Endodermal cell (in vitro differentiated cells): ENCODE results near the gene TTC16. TPM values are rescaled to one million over a fixed set of nuclear protein-coding genes. Genes with fewer than 3 reads are reported as not detected.

ENCODE experiments used
- DNase-seq: peaks from one replicate; pipeline ENCODE4 v3.0.0-alpha.2; 2017
- H3K27ac ChIP-seq: 2 replicates; pipeline ENCODE4 v1.5.1; 2013; ENCODE audit warnings: mild to moderate bottlenecking, low read depth, low read length, moderate library complexity
- H3K27me3 ChIP-seq: 2 replicates; pipeline ENCODE4 v1.6.1; 2013; ENCODE audit warnings: mild to moderate bottlenecking, low read length, moderate library complexity; ENCODE audit not compliant: insufficient read depth, control insufficient read depth, poor library complexity, severe bottlenecking
- H3K36me3 ChIP-seq: 2 replicates; pipeline ENCODE4 v1.7.0; 2013; ENCODE audit warnings: mild to moderate bottlenecking, low read length, moderate library complexity; ENCODE audit not compliant: control insufficient read depth, insufficient read depth
- H3K4me1 ChIP-seq: one replicate; pipeline ENCODE4 v1.7.0; 2013; ENCODE audit warnings: low read length; ENCODE audit not compliant: control insufficient read depth, insufficient read depth
- H3K4me3 ChIP-seq: 2 replicates; pipeline ENCODE4 v1.5.1; 2013; ENCODE audit warnings: mild to moderate bottlenecking, low read length, moderate library complexity
- H3K9ac ChIP-seq: 2 replicates; pipeline ENCODE4 v1.6.1; 2013; ENCODE audit warnings: mild to moderate bottlenecking, low read length, moderate library complexity; ENCODE audit not compliant: poor library complexity, severe bottlenecking; ENCODE audit errors: extremely low read depth
- H3K9me3 ChIP-seq: 2 replicates; pipeline ENCODE4 v1.6.1; 2013; ENCODE audit warnings: mild to moderate bottlenecking, low read length, moderate library complexity; ENCODE audit not compliant: control insufficient read depth
- H3K27ac Mint-ChIP-seq: 2 replicates; pipeline ENCODE4 v1.8.0; 2020; ENCODE audit warnings: mixed read lengths
- H3K27me3 Mint-ChIP-seq: 2 replicates; pipeline ENCODE4 v1.8.0; 2021; ENCODE audit warnings: mild to moderate bottlenecking, mixed read lengths; ENCODE audit not compliant: insufficient read depth
- H3K36me3 Mint-ChIP-seq: 2 replicates; pipeline ENCODE4 v1.8.0; 2020; ENCODE audit warnings: low read depth, mixed read lengths
- H3K4me1 Mint-ChIP-seq: 2 replicates; pipeline ENCODE4 v1.8.0; 2020; ENCODE audit warnings: mixed read lengths
- H3K4me3 Mint-ChIP-seq: 2 replicates; pipeline ENCODE4 v1.8.0; 2020; ENCODE audit warnings: mild to moderate bottlenecking, moderate library complexity, mixed read lengths
- H3K9me3 Mint-ChIP-seq: 2 replicates; pipeline ENCODE4 v1.8.0; 2020; ENCODE audit warnings: mild to moderate bottlenecking, mixed read lengths
- CTCF ChIP-seq: fragments of 200-600 bp; sonication (generic); conservative IDR thresholded peaks from 2 replicates; pipeline ENCODE4 v1.5.0; 2021; ENCODE audit warnings: antibody characterized with exemption, mild to moderate bottlenecking
- WGBS, 2 experiments: methylation state at CpG; one replicate each; pipeline versions ENCODE4 v1.1.5 to v1.1.7; 2013; ENCODE audit warnings: missing lambda C conversion rate in 2 of 2, mixed read lengths in 1 of 2; ENCODE audit not compliant: insufficient coverage in 1 of 2, insufficient read length in 1 of 2; 5-methylcytosine and 5-hydroxymethylcytosine counted together
- total RNA-seq, 2 donors: library from RNA; stranded (reverse); fragmentation: NEBNext Ultra II Directional in 1 of 2; extraction: Animal tissue kit (Norgen Biotek cat#: 25700) in 1 of 2; gene quantifications; 2 replicates in 1 of 2; 3 replicates in 1 of 2; pipeline ENCODE4 v1.2.1, GENCODE V29; 2021

TTC16 gene
- total RNA-seq, 2 donors from 2014 or later: not detected

GRCh38 chr9:127692071-127692470 lies 23.8 kb upstream of the TTC16 start:
- H3K4me1 Mint-ChIP-seq: no peaks in the 10 kb centered on the region
- H3K36me3 Mint-ChIP-seq: peaks cover 27% of the 10 kb centered on the region
- Histone ChIP-seq H3K4me3 (no peak overlapping the region), H3K9me3 (no peaks in the 10 kb centered on the region), H3K4me1 (no peaks in the 10 kb centered on the region), H3K27me3 (no peaks in the 10 kb centered on the region), H3K9ac (no peak overlapping the region), H3K36me3 (no peaks in the 10 kb centered on the region), H3K27ac (no peak overlapping the region)
- no peak for DNase-seq
- no peaks in the 10 kb centered on the region for H3K9me3 Mint-ChIP-seq
- no peaks in the 10 kb centered on the region for H3K27me3 Mint-ChIP-seq
- H3K4me3 Mint-ChIP-seq: no peak overlapping the region
- WGBS, 2 experiments: 90 to 91% methylated on average over 14 to 20 of the region's 20 CpGs
- no peak overlapping the region for H3K27ac Mint-ChIP-seq
- no peak for TF ChIP-seq CTCF

GRCh38 chr9:127693143-127693542 lies 22.7 kb upstream of the TTC16 start:
- 90 to 93% methylated on average over 9 to 10 of the region's 10 CpGs for WGBS, 2 experiments
- Mint-ChIP-seq H3K4me1 (no peaks in the 10 kb centered on the region), H3K36me3 (peaks cover 25% of the 10 kb centered on the region), H3K9me3 (no peaks in the 10 kb centered on the region), H3K27me3 (no peaks in the 10 kb centered on the region), H3K4me3 (no peak overlapping the region), H3K27ac (no peak overlapping the region)
- H3K36me3 ChIP-seq: no peaks in the 10 kb centered on the region
- DNase-seq: no peak
- H3K4me1 ChIP-seq: no peaks in the 10 kb centered on the region
- no peak overlapping the region for H3K9ac ChIP-seq
- H3K9me3 ChIP-seq: no peaks in the 10 kb centered on the region
- no peak overlapping the region for H3K27ac ChIP-seq
- H3K27me3 ChIP-seq: no peaks in the 10 kb centered on the region
- H3K4me3 ChIP-seq: no peak overlapping the region
- no peak for TF ChIP-seq CTCF

- H3K4me3 Mint-ChIP-seq: no peak overlapping the region
- 93 to 96% methylated on average over 4 of the region's 4 CpGs for WGBS, 2 experiments
- H3K36me3 Mint-ChIP-seq: peaks cover 20% of the 10 kb centered on the region
- Histone ChIP-seq H3K9me3 (no peaks in the 10 kb centered on the region), H3K36me3 (no peaks in the 10 kb centered on the region), H3K27ac (no peak overlapping the region), H3K9ac (no peak overlapping the region), H3K27me3 (no peaks in the 10 kb centered on the region), H3K4me3 (no peak overlapping the region), H3K4me1 (no peaks in the 10 kb centered on the region)
- no peaks in the 10 kb centered on the region for H3K9me3 Mint-ChIP-seq
- no peaks in the 10 kb centered on the region for H3K27me3 Mint-ChIP-seq
- H3K27ac Mint-ChIP-seq: no peak overlapping the region
- TF ChIP-seq CTCF: no peak
- no peak for DNase-seq
- H3K4me1 Mint-ChIP-seq: no peaks in the 10 kb centered on the region
Measured at GRCh38 chr9:127693697-127694096, 22.2 kb upstream of the TTC16 start.
